GM18502 (cell line): Measurements from ENCODE around the gene RASAL3.

ENCODE experiments used
- ATAC-seq: cut with Tn5 transposase; IDR thresholded peaks from one replicate; pipeline ENCODE4 v1.9.1; 2021; ENCODE audit warnings: mild to moderate bottlenecking; ENCODE audit not compliant: unreplicated experiment, poor library complexity

The RASAL3 gene

GRCh38 chr19:15450528-15450890, 13.8 kb downstream of the RASAL3 start:
- ATAC-seq: no peak

- peak; percentile 49 for ATAC-seq
Observed at GRCh38 chr19:15449620-15450527, 14.5 kb downstream of the RASAL3 start, which contains the start of gene WIZ. WIZ (minus strand) TSS chr19:15449956; CDS start chr19:15448307, 1,649 bp downstream.

GRCh38 chr19:15448778-15449619, 15.3 kb downstream of the RASAL3 start:
- ATAC-seq: peak; percentile 11

- no peak for ATAC-seq
Observed at GRCh38 chr19:15448044-15448777, 16.1 kb downstream of the RASAL3 start.

- ATAC-seq: no peak
Observed at GRCh38 chr19:15447057-15447456, 17.3 kb downstream of the RASAL3 start.

- ATAC-seq: no peak
Observed at GRCh38 chr19:15445807-15446376, 18.5 kb downstream of the RASAL3 start.

GRCh38 chr19:15445227-15445605, 19.1 kb downstream of the RASAL3 start:
- no peak for ATAC-seq

GRCh38 chr19:15444505-15445226, 19.7 kb downstream of the RASAL3 start:
- ATAC-seq: no peak

- ATAC-seq: no peak
Observed at GRCh38 chr19:15443838-15444237, 20.5 kb downstream of the RASAL3 start.

- ATAC-seq: no peak
Observed at GRCh38 chr19:15443325-15443724, 21.0 kb downstream of the RASAL3 start.

GRCh38 chr19:15442142-15442920, 22.0 kb downstream of the RASAL3 start:
- ATAC-seq: no peak

GRCh38 chr19:15441317-15441716, 23.0 kb downstream of the RASAL3 start:
- ATAC-seq: no peak

GRCh38 chr19:15439821-15440641, 24.3 kb downstream of the RASAL3 start:
- ATAC-seq: no peak

- no peak for ATAC-seq
Observed at GRCh38 chr19:15439078-15439799, 25.1 kb downstream of the RASAL3 start.

GRCh38 chr19:15438577-15438976, 25.8 kb downstream of the RASAL3 start:
- ATAC-seq: no peak

GRCh38 chr19:15438124-15438496, 26.2 kb downstream of the RASAL3 start:
- no peak for ATAC-seq

- ATAC-seq: no peak
Observed at GRCh38 chr19:15437355-15438123, 26.8 kb downstream of the RASAL3 start.
